GM06990 (cell line): Measurements from ENCODE around the gene SLC9A8.

Experiments
- DNase-seq: peaks from one replicate; pipeline ENCODE4 v3.0.0-alpha.2; 2011; ENCODE audit not compliant: insufficient read length; ENCODE audit errors: extremely low read depth
- H3K27me3 ChIP-seq: replicated peaks from 2 replicates; pipeline ENCODE4 v1.6.0; 2011; ENCODE audit warnings: low read length; ENCODE audit not compliant: control insufficient read depth, insufficient read depth
- H3K36me3 ChIP-seq: 2 replicates; pipeline ENCODE4 v1.5.1; 2011; ENCODE audit warnings: low read length; ENCODE audit not compliant: control insufficient read depth, insufficient read depth
- H3K4me3 ChIP-seq: replicated peaks from 2 replicates; pipeline ENCODE4 v1.5.1; 2011; ENCODE audit warnings: low read depth, mild to moderate bottlenecking, control low read depth, low read length
- CTCF ChIP-seq: IDR thresholded peaks from 2 replicates; pipeline ENCODE4 v1.5.1; 2011; ENCODE audit warnings: low read length, control low read depth, mild to moderate bottlenecking, inconsistent platforms; ENCODE audit not compliant: insufficient read depth, poor library complexity, severe bottlenecking

SLC9A8 gene

GRCh38 chr20:49786196-49786595 is 26.4 kb upstream of the SLC9A8 start:
- TF ChIP-seq CTCF, result no peak
- H3K4me3 ChIP-seq, result peak overlapping the region; percentile 55
- peak; percentile 34 for DNase-seq
- no peaks in the 10 kb centered on the region for H3K27me3 ChIP-seq
- H3K36me3 ChIP-seq, result no peaks in the 10 kb centered on the region

GRCh38 chr20:49786668-49787370 is 25.8 kb upstream of the SLC9A8 start:
- Histone ChIP-seq H3K36me3 (no peaks in the 10 kb centered on the region), H3K27me3 (no peaks in the 10 kb centered on the region; the same call in 1 of the 2 replicates), H3K4me3 (no peak overlapping the region)
- peak; percentile 27 for TF ChIP-seq CTCF
- no peak for DNase-seq

- DNase-seq, result no peak
- no peaks in the 10 kb centered on the region; the same call in 1 of the 2 replicates for H3K27me3 ChIP-seq
- TF ChIP-seq CTCF, result no peak
- no peak overlapping the region for H3K4me3 ChIP-seq
- H3K36me3 ChIP-seq, result no peaks in the 10 kb centered on the region
These were observed 25.0 kb upstream of the SLC9A8 start for GRCh38 chr20:49787371-49788357.

GRCh38 chr20:49790077-49790798 is 22.4 kb upstream of the SLC9A8 start:
- Histone ChIP-seq H3K27me3 (no peaks in the 10 kb centered on the region; the same call in 1 of the 2 replicates), H3K4me3 (no peak overlapping the region), H3K36me3 (no peaks in the 10 kb centered on the region)
- DNase-seq, result no peak
- no peak for TF ChIP-seq CTCF

- no peaks in the 10 kb centered on the region for H3K36me3 ChIP-seq
- H3K27me3 ChIP-seq, result no peaks in the 10 kb centered on the region; the same call in 1 of the 2 replicates
- DNase-seq, result no peak
- H3K4me3 ChIP-seq, result no peak overlapping the region
- no peak for TF ChIP-seq CTCF
These were observed 21.5 kb upstream of the SLC9A8 start for GRCh38 chr20:49791165-49791564.
